Astrocyte (in vitro differentiated cells and primary cell): ENCODE measurements around the gene HS6ST1.

Experiments
- EZH2 ChIP-seq: IDR thresholded peaks from 2 replicates; pipeline ENCODE4 v1.6.1; 2012; ENCODE audit warnings: mild to moderate bottlenecking, low read length, inconsistent platforms; ENCODE audit not compliant: insufficient read depth
- TF ChIP-seq, protein P1 (sequence below): IDR thresholded peaks from 2 replicates; pipeline ENCODE4 v1.5.1; 2011; ENCODE audit warnings: low read depth, mild to moderate bottlenecking, inconsistent platforms, low read length, moderate library complexity; ENCODE audit not compliant: insufficient read depth

DNA sequence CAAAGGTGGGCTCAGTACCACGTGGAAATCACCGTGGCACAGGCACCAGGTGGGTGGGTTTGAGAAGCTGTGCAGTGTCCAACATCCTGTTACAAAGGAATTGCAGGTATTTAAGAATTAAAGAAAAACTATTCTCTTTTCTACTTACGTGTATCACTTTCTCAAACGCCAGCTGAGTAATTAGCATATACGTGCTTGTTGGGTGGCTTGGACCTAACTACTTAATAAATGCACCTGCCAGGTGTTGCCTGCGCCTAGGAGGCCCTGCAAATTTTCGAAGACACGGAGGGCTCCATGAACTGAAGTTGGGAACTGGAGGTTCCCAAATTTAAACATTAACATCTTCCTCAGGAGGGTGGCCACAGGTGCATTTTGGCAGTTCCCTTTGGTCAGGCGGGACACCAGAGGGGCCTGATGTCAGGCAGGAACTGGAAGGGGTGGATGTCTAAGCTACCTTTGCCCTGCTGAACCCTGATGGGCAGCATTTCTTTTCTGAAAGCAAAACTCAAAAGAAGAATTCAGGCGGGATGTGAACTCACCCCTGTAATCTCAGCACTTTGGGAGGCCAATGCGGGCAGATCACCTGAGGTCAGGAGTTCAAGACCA, 84.8 kb downstream of the HS6ST1 start:
- TF ChIP-seq, protein P1, sequence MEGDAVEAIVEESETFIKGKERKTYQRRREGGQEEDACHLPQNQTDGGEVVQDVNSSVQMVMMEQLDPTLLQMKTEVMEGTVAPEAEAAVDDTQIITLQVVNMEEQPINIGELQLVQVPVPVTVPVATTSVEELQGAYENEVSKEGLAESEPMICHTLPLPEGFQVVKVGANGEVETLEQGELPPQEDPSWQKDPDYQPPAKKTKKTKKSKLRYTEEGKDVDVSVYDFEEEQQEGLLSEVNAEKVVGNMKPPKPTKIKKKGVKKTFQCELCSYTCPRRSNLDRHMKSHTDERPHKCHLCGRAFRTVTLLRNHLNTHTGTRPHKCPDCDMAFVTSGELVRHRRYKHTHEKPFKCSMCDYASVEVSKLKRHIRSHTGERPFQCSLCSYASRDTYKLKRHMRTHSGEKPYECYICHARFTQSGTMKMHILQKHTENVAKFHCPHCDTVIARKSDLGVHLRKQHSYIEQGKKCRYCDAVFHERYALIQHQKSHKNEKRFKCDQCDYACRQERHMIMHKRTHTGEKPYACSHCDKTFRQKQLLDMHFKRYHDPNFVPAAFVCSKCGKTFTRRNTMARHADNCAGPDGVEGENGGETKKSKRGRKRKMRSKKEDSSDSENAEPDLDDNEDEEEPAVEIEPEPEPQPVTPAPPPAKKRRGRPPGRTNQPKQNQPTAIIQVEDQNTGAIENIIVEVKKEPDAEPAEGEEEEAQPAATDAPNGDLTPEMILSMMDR = no peak
- TF ChIP-seq EZH2 = no peak
